NCI-H460 (cell line): ENCODE data around the gene REG1A. TPM values are rescaled to one million over a fixed set of nuclear protein-coding genes. Genes with fewer than 3 reads are reported as not detected.

Source experiments
- DNase-seq: peaks from one replicate; pipeline ENCODE4 v3.0.0-alpha.2; 2016; ENCODE audit warnings: low read depth; ENCODE audit errors: extremely low read depth
- polyA plus RNA-seq: library from polyadenylated mRNA; depleted of rRNA; stranded (reverse); fragments of >200 nt; gene quantifications from 2 replicates; pipeline ENCODE4 v1.2.3, GENCODE V29; 2014; cell fraction: nucleus; rRNA removed
- total RNA-seq: library from RNA; depleted of rRNA; stranded (reverse); fragments of >200 nt; shearing (Covaris generic); gene quantifications from 2 replicates; pipeline ENCODE4 v1.2.3, GENCODE V29; 2014; rRNA removed

REG1A gene, protein sequence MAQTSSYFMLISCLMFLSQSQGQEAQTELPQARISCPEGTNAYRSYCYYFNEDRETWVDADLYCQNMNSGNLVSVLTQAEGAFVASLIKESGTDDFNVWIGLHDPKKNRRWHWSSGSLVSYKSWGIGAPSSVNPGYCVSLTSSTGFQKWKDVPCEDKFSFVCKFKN
- total RNA-seq: not detected in 2 replicates
- not detected in 2 replicates for polyA plus RNA-seq

GRCh38 chr2:79120194-79120713 lies at the start of gene REG1A:
Gene REG1A (plus strand): TSS chr2:79120488. CDS start chr2:79120862, 374 bp downstream.
- no peak for DNase-seq

GRCh38 chr2:79071078-79071477 lies 49.2 kb upstream of the REG1A start:
- no peak for DNase-seq

GRCh38 chr2:79082987-79083386 lies 37.3 kb upstream of the REG1A start:
- DNase-seq: no peak

GRCh38 chr2:79083597-79084251 lies 36.6 kb upstream of the REG1A start:
- DNase-seq: no peak

DNA sequence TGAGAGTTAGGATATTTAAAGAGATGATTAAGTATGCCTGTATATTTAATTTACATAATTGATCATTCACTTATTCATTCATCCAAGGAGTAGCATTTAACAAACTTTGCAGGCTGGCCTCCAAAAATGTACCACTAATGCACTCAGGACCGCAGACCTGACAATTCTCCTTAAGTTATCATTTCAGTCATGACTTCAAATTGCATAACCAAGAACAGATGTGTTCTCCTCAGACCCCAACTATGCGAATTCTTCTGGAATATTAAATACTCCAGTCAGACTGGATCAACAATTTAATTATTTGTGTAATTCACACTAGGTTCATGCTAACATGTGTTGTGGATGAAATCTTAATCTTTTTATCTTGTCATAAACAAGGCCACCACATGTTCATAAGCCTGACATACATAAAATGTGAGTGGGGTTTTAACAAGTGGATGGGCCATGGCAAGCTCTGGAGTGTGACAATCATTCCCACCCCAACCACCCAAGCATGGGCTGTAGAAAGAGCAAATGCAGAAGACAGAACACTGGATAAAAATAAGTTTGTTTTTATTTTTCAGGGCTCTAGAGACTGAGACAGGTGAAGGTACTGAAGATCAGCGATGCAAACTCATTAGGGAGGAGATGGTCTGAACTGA lies 35.7 kb upstream of the REG1A start:
- DNase-seq: no peak

DNA sequence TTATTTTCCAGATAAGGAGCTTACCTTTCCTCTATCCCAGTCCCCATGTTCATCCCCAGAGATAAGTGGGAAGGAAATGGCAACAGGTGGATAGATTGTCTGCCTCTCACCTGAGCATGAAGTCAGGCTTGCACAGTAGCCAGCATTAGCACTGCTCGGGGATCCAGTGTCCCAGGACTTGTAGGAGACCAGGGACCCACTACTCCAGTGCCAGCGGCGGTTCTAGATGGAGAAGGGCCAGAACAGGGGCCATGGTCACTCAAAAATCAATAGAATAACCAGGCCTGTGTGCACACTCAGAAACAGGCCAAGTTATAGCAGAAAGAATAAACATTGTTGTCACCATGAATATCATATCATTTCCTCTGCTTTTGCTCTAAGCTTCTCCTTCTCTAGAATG lies 34.9 kb upstream of the REG1A start:
- no peak for DNase-seq

DNA sequence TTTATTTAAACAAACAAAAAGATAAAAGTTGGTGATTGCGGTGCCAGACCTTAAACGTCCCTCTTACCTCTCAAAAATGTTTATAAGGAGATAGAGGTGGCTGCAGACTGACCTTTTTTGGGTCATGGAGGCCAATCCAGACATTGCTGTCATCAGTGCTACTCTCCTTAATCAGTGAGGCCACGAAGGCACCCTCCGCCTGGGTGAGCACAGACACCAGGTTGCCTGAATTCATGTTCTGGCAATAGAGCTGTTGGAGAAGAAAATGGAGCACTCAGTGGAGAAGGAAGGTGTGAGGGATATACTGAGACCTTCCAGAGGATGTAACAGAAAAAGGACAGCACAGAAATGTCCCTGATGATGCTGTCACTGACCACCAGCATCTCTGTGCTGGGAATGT lies 34.0 kb upstream of the REG1A start:
- DNase-seq: no peak

DNA sequence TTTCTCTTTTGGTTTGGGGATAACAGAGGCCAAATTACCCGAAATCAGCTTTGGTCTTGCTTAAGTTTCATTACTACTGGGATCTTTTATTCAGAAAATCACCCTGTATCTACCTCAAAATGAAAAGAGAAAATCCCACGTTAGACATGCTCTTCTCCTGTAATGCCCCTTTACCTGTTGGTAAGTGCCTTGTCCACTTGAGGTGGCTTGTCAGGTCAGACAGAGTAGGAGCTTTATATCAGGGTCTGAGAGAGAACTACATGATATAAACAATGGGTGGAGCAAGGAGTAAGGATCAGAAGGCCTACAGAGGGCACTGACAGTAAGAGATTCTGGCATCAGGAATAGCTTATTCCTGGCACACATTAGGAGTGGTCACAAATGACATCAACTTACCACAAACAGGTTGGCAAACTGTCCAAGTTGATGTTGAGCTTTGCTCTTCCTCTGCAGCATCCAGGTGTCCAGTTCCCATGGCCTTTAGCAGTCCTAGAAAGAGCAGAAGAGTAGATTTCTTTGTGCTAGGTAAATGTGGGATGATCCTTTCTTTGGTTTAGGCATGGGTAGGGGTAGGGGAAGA lies 32.4 kb upstream of the REG1A start, which contains the start of gene REG1B:
Gene REG1B, minus strand, starts transcription at position 209 of the 580 bp plus-strand sequence. CDS start 381 bp downstream, outside the sequence.
- no peak for DNase-seq

GRCh38 chr2:79090693-79091092 lies 29.6 kb upstream of the REG1A start:
- DNase-seq: no peak

DNA sequence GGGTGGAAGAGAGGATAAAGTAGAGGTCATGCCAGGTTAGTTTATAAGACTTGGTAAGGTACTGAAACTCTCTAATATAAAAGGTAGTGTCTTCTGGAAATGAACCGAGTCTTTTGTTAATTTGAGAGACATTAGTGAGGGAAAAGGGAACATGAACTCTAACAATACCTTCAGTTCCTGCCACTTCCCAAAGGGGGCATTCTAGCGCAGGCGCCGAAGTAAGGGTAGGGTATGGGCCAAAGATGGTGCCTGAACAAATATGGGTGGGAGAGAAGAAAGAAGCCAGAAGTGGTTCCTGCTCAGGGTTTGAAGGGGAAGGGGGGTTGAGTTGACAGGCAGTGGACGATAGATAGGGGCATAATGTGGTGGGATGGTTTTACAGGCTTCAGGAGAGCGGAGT lies 22.4 kb upstream of the REG1A start:
- DNase-seq: no peak

DNA sequence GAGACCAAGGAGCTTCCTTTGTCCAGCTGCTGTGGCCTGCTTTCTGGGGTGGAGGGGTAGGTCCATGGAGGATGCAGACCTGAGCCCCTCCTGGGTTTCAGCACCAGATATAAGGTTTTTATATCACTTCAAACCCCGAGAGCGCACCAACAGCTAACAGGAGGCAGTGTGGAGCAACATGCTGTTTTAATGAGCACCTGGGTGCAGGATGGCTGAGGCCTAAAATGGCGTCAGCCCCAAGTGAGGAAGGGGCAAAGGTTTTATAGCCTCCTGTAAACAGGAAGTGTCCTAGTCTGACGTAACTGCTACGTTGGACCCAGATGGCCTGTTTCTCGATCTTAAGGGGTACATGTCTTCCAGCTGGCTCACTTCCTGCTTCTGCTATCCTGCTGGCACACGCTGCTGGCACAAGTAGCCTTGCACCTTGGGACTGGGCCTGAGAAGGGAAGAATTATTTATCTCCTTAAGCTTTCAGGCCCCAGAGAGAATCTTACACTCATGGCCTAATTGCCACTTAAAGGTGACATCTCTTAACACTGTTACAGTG lies 21.1 kb upstream of the REG1A start:
- no peak for DNase-seq

GRCh38 chr2:79100285-79100684 lies 20.0 kb upstream of the REG1A start:
- no peak for DNase-seq

DNA sequence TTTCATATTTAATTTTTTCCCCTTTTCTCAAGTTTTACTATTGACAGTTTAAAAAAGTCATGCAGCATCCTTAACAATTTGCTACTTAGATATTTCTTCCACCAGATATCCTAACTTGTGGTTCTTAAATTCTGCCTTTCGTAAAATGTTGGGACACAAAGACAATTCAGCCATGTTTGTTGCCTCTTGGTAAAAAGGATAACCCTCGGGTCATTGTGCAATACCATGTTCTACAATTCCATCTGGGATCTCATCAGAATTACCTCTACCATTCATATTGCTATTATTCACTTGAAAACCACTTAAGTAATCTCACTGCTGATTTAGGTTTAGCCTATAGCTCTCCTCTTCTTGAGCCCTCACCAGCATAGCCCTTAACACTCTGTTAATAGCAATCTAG lies 19.3 kb upstream of the REG1A start:
- no peak for DNase-seq

GRCh38 chr2:79103214-79103613 lies 17.1 kb upstream of the REG1A start:
- DNase-seq: no peak

GRCh38 chr2:79105259-79105658 lies 15.0 kb upstream of the REG1A start:
- no peak for DNase-seq

GRCh38 chr2:79112269-79112668 lies 8.0 kb upstream of the REG1A start:
- DNase-seq: no peak

- DNase-seq: no peak
Measured at GRCh38 chr2:79114797-79115494, 5.3 kb upstream of the REG1A start.

- DNase-seq: no peak
Measured at GRCh38 chr2:79116997-79117928, 3.0 kb upstream of the REG1A start.

DNA sequence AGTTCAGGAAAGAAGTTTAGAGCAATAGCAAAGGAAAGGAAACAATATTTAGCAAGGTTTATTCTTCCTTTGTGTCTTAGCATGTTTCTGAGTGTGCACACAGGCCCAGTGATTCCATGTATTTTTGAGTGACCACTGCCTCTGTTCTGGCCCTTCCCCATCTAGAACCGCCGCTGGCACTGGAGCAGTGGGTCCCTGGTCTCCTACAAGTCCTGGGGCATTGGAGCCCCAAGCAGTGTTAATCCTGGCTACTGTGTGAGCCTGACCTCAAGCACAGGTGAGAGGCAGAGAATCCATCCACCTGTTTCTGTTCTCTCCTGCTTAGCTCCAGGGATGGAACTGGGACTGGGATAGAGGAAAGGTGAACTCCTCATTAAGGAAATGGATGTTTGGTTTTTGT lies 2.4 kb downstream of the REG1A start:
- no peak for DNase-seq
